ENCODE data around the gene KRT3. TPM values are rescaled to one million over a fixed set of nuclear protein-coding genes. Genes with fewer than 3 reads are reported as not detected.

KRT3 gene
- total RNA-seq, 2 experiments from 2014 or later, result not detected

- no peaks in the 10 kb centered on the region for H3K4me1 Mint-ChIP-seq
- ATAC-seq, result no peak
- intact Hi-C loops (cut with DNase I, micrococcal nuclease), result no loop called here
- no peak for DNase-seq
- no peaks in the 10 kb centered on the region for H3K36me3 Mint-ChIP-seq (ENCODE audit: low read depth)
- POLR2A ChIA-PET, result no interaction called here
- no peaks in the 10 kb centered on the region for H3K9me3 Mint-ChIP-seq (ENCODE audit: low read depth)
- H3K27ac Mint-ChIP-seq, result no peak overlapping the region
- CTCF ChIA-PET, result no interaction called here
- H3K27me3 Mint-ChIP-seq, result no peaks in the 10 kb centered on the region
- no peak overlapping the region for H3K4me3 Mint-ChIP-seq
Observed at GRCh38 chr12:52810554-52810953, 14.6 kb upstream of the KRT3 start.

- Mint-ChIP-seq H3K27ac (no peak overlapping the region), H3K4me3 (no peak overlapping the region), H3K36me3 (ENCODE audit: low read depth) (no peaks in the 10 kb centered on the region), H3K27me3 (no peaks in the 10 kb centered on the region), H3K9me3 (ENCODE audit: low read depth) (no peaks in the 10 kb centered on the region), H3K4me1 (no peaks in the 10 kb centered on the region)
- POLR2A ChIA-PET, result no interaction called here
- DNase-seq (no peak), ATAC-seq (no peak)
- intact Hi-C loops (cut with DNase I, micrococcal nuclease), result no loop called here
- CTCF ChIA-PET, result no interaction called here
Observed at GRCh38 chr12:52809166-52809565, 13.2 kb upstream of the KRT3 start.

- POLR2A ChIA-PET, result no interaction called here
- no peaks in the 10 kb centered on the region for H3K4me1 Mint-ChIP-seq
- CTCF ChIA-PET, result interaction anchor here (0.8 kb wide), 1 partner anchor 62 kb away, joined by 5 read pairs; no protein-coding TSS in a partner anchor
Observed at GRCh38 chr12:52808573-52809160, 12.8 kb upstream of the KRT3 start.

GRCh38 chr12:52807544-52808470 is 11.9 kb upstream of the KRT3 start:
- ATAC-seq (no peak), DNase-seq (no peak)
- no peak overlapping the region for H3K4me3 Mint-ChIP-seq
- no peaks in the 10 kb centered on the region for H3K9me3 Mint-ChIP-seq (ENCODE audit: low read depth)
- H3K27me3 Mint-ChIP-seq, result no peaks in the 10 kb centered on the region
- H3K4me1 Mint-ChIP-seq, result no peaks in the 10 kb centered on the region
- H3K27ac Mint-ChIP-seq, result no peak overlapping the region
- CTCF ChIA-PET, result interaction anchor here (0.7 to 1.0 kb wide), 3 partner anchors 63 to 173 kb away, joined by 3 to 5 read pairs (median 5); no protein-coding TSS in a partner anchor
- POLR2A ChIA-PET, result interaction anchor here (0.7 kb wide), 1 partner anchor 29 kb away, joined by 4 read pairs; no protein-coding TSS in a partner anchor
- intact Hi-C loops (cut with DNase I, micrococcal nuclease), result no loop called here
- no peaks in the 10 kb centered on the region for H3K36me3 Mint-ChIP-seq (ENCODE audit: low read depth)

More at GRCh38 chr12:52808573-52809160, 12.8 kb upstream of the KRT3 start:
- Mint-ChIP-seq H3K9me3 (ENCODE audit: low read depth) (no peaks in the 10 kb centered on the region), H3K36me3 (ENCODE audit: low read depth) (no peaks in the 10 kb centered on the region), H3K27me3 (no peaks in the 10 kb centered on the region), H3K27ac (no peak overlapping the region), H3K4me3 (no peak overlapping the region)
- intact Hi-C loops (cut with DNase I, micrococcal nuclease), result no loop called here
- no peak for DNase-seq
- ATAC-seq, result no peak

GRCh38 chr12:52806821-52807543 is 11.1 kb upstream of the KRT3 start:
- no peak for ATAC-seq
- CTCF ChIA-PET, result interaction anchor here (0.7 to 1.0 kb wide), 2 partner anchors 73 to 174 kb away, joined by 3 to 5 read pairs; no protein-coding TSS in a partner anchor

GRCh38 chr12:52806169-52806811 is 10.4 kb upstream of the KRT3 start:
- no peaks in the 10 kb centered on the region for H3K9me3 Mint-ChIP-seq (ENCODE audit: low read depth)
- no peak for ATAC-seq
- H3K4me1 Mint-ChIP-seq, result no peaks in the 10 kb centered on the region
- ChIA-PET POLR2A (no interaction called here), CTCF (no interaction called here)
- intact Hi-C loops (cut with DNase I, micrococcal nuclease), result no loop called here
- no peaks in the 10 kb centered on the region for H3K36me3 Mint-ChIP-seq (ENCODE audit: low read depth)
- no peaks in the 10 kb centered on the region for H3K27me3 Mint-ChIP-seq
- no peak for DNase-seq
- no peak overlapping the region for H3K4me3 Mint-ChIP-seq
- H3K27ac Mint-ChIP-seq, result no peak overlapping the region

More at GRCh38 chr12:52806821-52807543, 11.1 kb upstream of the KRT3 start:
- H3K4me1 Mint-ChIP-seq, result no peaks in the 10 kb centered on the region
- intact Hi-C loops (cut with DNase I, micrococcal nuclease), result no loop called here
- POLR2A ChIA-PET, result interaction anchor here (0.7 kb wide), 1 partner anchor 29 kb away, joined by 4 read pairs; no protein-coding TSS in a partner anchor
- H3K4me3 Mint-ChIP-seq, result no peak overlapping the region
- no peak overlapping the region for H3K27ac Mint-ChIP-seq
- DNase-seq, result no peak
- H3K9me3 Mint-ChIP-seq (ENCODE audit: low read depth), result no peaks in the 10 kb centered on the region
- H3K36me3 Mint-ChIP-seq (ENCODE audit: low read depth), result no peaks in the 10 kb centered on the region
- H3K27me3 Mint-ChIP-seq, result no peaks in the 10 kb centered on the region

- H3K4me1 Mint-ChIP-seq, result no peaks in the 10 kb centered on the region
- H3K9me3 Mint-ChIP-seq (ENCODE audit: low read depth), result no peaks in the 10 kb centered on the region
- CTCF ChIA-PET, result no interaction called here
- H3K27ac Mint-ChIP-seq, result no peak overlapping the region
- no peaks in the 10 kb centered on the region for H3K36me3 Mint-ChIP-seq (ENCODE audit: low read depth)
- ATAC-seq, result no peak
- H3K27me3 Mint-ChIP-seq, result no peaks in the 10 kb centered on the region
- intact Hi-C loops (cut with DNase I, micrococcal nuclease), result no loop called here
- no peak for DNase-seq
- POLR2A ChIA-PET, result no interaction called here
- no peak overlapping the region for H3K4me3 Mint-ChIP-seq
Observed at GRCh38 chr12:52805739-52806138, 9.8 kb upstream of the KRT3 start.

GRCh38 chr12:52805000-52805399 is 9.1 kb upstream of the KRT3 start:
- no peaks in the 10 kb centered on the region for H3K27me3 Mint-ChIP-seq

GRCh38 chr12:52802442-52802841 is 6.5 kb upstream of the KRT3 start:
- H3K9me3 Mint-ChIP-seq (ENCODE audit: low read depth), result no peaks in the 10 kb centered on the region
- ChIA-PET CTCF (interaction anchor here (0.6 kb wide), 1 partner anchor 18 kb away, joined by 3 read pairs; no protein-coding TSS in a partner anchor), POLR2A (interaction anchor here (0.6 kb wide), 1 partner anchor 128 kb away, joined by 3 read pairs; no protein-coding TSS in a partner anchor)
- intact Hi-C loops (cut with DNase I, micrococcal nuclease), result no loop called here
- no peak for DNase-seq
- H3K4me1 Mint-ChIP-seq, result no peaks in the 10 kb centered on the region
- H3K27ac Mint-ChIP-seq, result no peak overlapping the region
- H3K36me3 Mint-ChIP-seq (ENCODE audit: low read depth), result no peaks in the 10 kb centered on the region
- no peak overlapping the region for H3K4me3 Mint-ChIP-seq
- no peak for ATAC-seq
- H3K27me3 Mint-ChIP-seq, result no peaks in the 10 kb centered on the region

More at GRCh38 chr12:52805000-52805399, 9.1 kb upstream of the KRT3 start:
- Mint-ChIP-seq H3K27ac (no peak overlapping the region), H3K4me3 (no peak overlapping the region), H3K9me3 (ENCODE audit: low read depth) (no peaks in the 10 kb centered on the region), H3K4me1 (no peaks in the 10 kb centered on the region), H3K36me3 (ENCODE audit: low read depth) (no peaks in the 10 kb centered on the region)
- no peak for ATAC-seq
- no peak for DNase-seq
- CTCF ChIA-PET, result interaction anchor here (0.9 kb wide), 1 partner anchor 75 kb away, joined by 3 read pairs; no protein-coding TSS in a partner anchor
- intact Hi-C loops (cut with DNase I, micrococcal nuclease), result no loop called here
- POLR2A ChIA-PET, result no interaction called here

- H3K4me3 Mint-ChIP-seq, result no peak overlapping the region
- ChIA-PET CTCF (interaction anchor here (0.6 to 0.7 kb wide), 2 partner anchors 423 to 1128 kb away, joined by 3 read pairs; no protein-coding TSS in a partner anchor), POLR2A (no interaction called here)
- H3K27ac Mint-ChIP-seq, result no peak overlapping the region
- DNase-seq (no peak), ATAC-seq (no peak)
- H3K9me3 Mint-ChIP-seq (ENCODE audit: low read depth), result no peaks in the 10 kb centered on the region
- no peaks in the 10 kb centered on the region for H3K4me1 Mint-ChIP-seq
- H3K36me3 Mint-ChIP-seq (ENCODE audit: low read depth), result no peaks in the 10 kb centered on the region
- H3K27me3 Mint-ChIP-seq, result no peaks in the 10 kb centered on the region
- intact Hi-C loops (cut with DNase I, micrococcal nuclease), result no loop called here
Observed at GRCh38 chr12:52801773-52802172, 5.9 kb upstream of the KRT3 start.
